ENCODE measurements around the gene NARS2.

Gene NARS2

GRCh38 chr11:78405805-78406204 is 168.9 kb downstream of the NARS2 start:
- DNase-seq, result no peak

- DNase-seq, result no peak
Measured at GRCh38 chr11:78403781-78404180, 170.9 kb downstream of the NARS2 start.

- no peak for DNase-seq
Measured at GRCh38 chr11:78402847-78403246, 171.8 kb downstream of the NARS2 start.

GRCh38 chr11:78400702-78401101 is 174.0 kb downstream of the NARS2 start:
- DNase-seq, result no peak

GRCh38 chr11:78400116-78400515 is 174.5 kb downstream of the NARS2 start:
- no peak for DNase-seq

GRCh38 chr11:78399136-78399535 is 175.5 kb downstream of the NARS2 start:
- DNase-seq, result no peak

- DNase-seq, result no peak
Measured at GRCh38 chr11:78398715-78399114, 175.9 kb downstream of the NARS2 start.

- no peak for DNase-seq
Measured at GRCh38 chr11:78397398-78397797, 177.3 kb downstream of the NARS2 start.

- no peak for DNase-seq
Measured at GRCh38 chr11:78395597-78395996, 179.1 kb downstream of the NARS2 start.

GRCh38 chr11:78392854-78393253 is 181.8 kb downstream of the NARS2 start:
- DNase-seq, result no peak

- DNase-seq, result no peak
Measured at GRCh38 chr11:78391424-78391823, 183.2 kb downstream of the NARS2 start.

- no peak for DNase-seq
Measured at GRCh38 chr11:78390809-78391208, 183.9 kb downstream of the NARS2 start.

- no peak for DNase-seq
Measured at GRCh38 chr11:78386215-78386941, 188.3 kb downstream of the NARS2 start.

Measured in T-helper 9 cell (primary cell).